Smooth muscle cell (in vitro differentiated cells): ENCODE measurements around the gene TCF15. TPM values are rescaled to one million over a fixed set of nuclear protein-coding genes. Genes with fewer than 3 reads are reported as not detected.

Experiments
- DNase-seq: peaks from one replicate; lab custom pipeline; 2025; ENCODE audit not compliant: unreplicated experiment; lab: John Stamatoyannopoulos, UW
- H2AFZ ChIP-seq: fragments of 200-600 bp; sonication (generic); 2 replicates; pipeline ENCODE4 v1.6.0; 2016; ENCODE audit warnings: antibody characterized with exemption, low read depth, mild to moderate bottlenecking
- H3F3A ChIP-seq: fragments of 200-600 bp; sonication (generic); 2 replicates; pipeline ENCODE4 v1.6.0; 2017; ENCODE audit warnings: antibody characterized with exemption, low read depth
- H3K27ac ChIP-seq: fragments of 200-600 bp; sonication (generic); 2 replicates; pipeline ENCODE4 v1.5.1; 2016; ENCODE audit warnings: low read depth, mild to moderate bottlenecking
- H3K27me3 ChIP-seq: fragments of 200-600 bp; sonication (generic); 2 replicates; pipeline ENCODE4 v1.6.1; 2016; ENCODE audit warnings: low read depth, mild to moderate bottlenecking
- H3K36me3 ChIP-seq: fragments of 200-600 bp; sonication (generic); 2 replicates; pipeline ENCODE4 v1.5.1; 2016; ENCODE audit warnings: low read depth
- H3K4me1 ChIP-seq: fragments of 200-600 bp; sonication (generic); 2 replicates; pipeline ENCODE4 v1.5.1; 2016; ENCODE audit warnings: low read depth
- H3K4me2 ChIP-seq: fragments of 200-600 bp; sonication (generic); 2 replicates; pipeline ENCODE4 v1.6.0; 2016; ENCODE audit warnings: mild to moderate bottlenecking
- H3K4me3 ChIP-seq: fragments of 200-600 bp; sonication (generic); 2 replicates; pipeline ENCODE4 v1.5.1; 2016; ENCODE audit warnings: mild to moderate bottlenecking
- H3K79me2 ChIP-seq: fragments of 200-600 bp; sonication (generic); 2 replicates; pipeline ENCODE4 v1.6.0; 2016; ENCODE audit warnings: low read depth, mild to moderate bottlenecking
- H3K9ac ChIP-seq: fragments of 200-600 bp; sonication (generic); 2 replicates; pipeline ENCODE4 v1.6.0; 2016; ENCODE audit warnings: low read depth
- H3K9me3 ChIP-seq: fragments of 200-600 bp; sonication (generic); replicated peaks from 2 replicates; pipeline ENCODE4 v1.5.1; 2016; ENCODE audit warnings: low read depth
- H4K20me1 ChIP-seq: fragments of 200-600 bp; sonication (generic); 2 replicates; pipeline ENCODE4 v1.6.0; 2016; ENCODE audit warnings: low read depth
- CTCF ChIP-seq: fragments of 200-600 bp; sonication (generic); IDR thresholded peaks from 2 replicates; pipeline ENCODE4 v1.5.1; 2017; ENCODE audit warnings: borderline replicate concordance, mild to moderate bottlenecking, antibody characterized with exemption; ENCODE audit not compliant: insufficient read depth, poor library complexity, severe bottlenecking
- WGBS: methylation state at CpG from one replicate; pipeline ENCODE4 v1.1.7; 2016; ENCODE audit warnings: low lambda C conversion rate; 5-methylcytosine and 5-hydroxymethylcytosine counted together
- polyA plus RNA-seq: library from polyadenylated mRNA; unstranded; fragments of >200 nt; fragmentation: Nextera tagmentation; extraction: Ambion mirVana; gene quantifications from 2 replicates; pipeline ENCODE4 v1.2.1, GENCODE V29; 2016
- total RNA-seq: library from RNA; depleted of rRNA; stranded (reverse); fragments of >200 nt; gene quantifications from 2 replicates; pipeline ENCODE4 v1.2.3, GENCODE V29; 2014

Gene TCF15
- total and polyA plus RNA-seq, 2 experiments from 2014 or later = not detected

DNA sequence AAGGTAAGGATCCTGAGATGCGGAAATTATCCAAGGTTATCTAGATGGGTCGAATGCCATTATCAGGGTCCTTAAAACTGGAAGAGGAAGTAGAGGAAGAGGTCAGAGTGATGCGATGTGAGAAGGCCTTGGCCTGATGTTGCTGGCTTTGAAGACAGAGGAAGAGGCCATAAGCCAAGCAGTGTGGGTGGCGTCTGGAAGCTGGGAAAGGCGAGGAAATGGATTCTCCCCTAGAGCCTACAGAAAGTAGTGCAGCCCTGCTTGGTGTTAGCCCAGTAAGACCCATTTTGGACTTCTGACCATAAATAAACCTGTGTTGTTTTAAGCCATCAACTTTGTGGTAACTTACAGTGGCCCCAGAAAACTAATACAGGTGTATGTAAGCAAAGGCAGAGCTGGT lies 40.8 kb upstream of the TCF15 start:
- H3K36me3 ChIP-seq = peaks cover 12% of the 10 kb centered on the region
- peaks cover 4% of the 10 kb centered on the region for H3F3A ChIP-seq
- H4K20me1 ChIP-seq = peaks cover 38% of the 10 kb centered on the region
- 91% methylated on average over 5 of the region's 5 CpGs for WGBS
- H2AFZ ChIP-seq = no peak overlapping the region
- H3K27me3 ChIP-seq = no peaks in the 10 kb centered on the region
- no peaks in the 10 kb centered on the region for H3K9me3 ChIP-seq
- peaks cover 11% of the 10 kb centered on the region for H3K4me1 ChIP-seq
- DNase-seq = no peak
- TF ChIP-seq CTCF = no peak
- H3K79me2 ChIP-seq = no peaks in the 10 kb centered on the region
- no peak overlapping the region for H3K9ac ChIP-seq
- H3K4me2 ChIP-seq = no peak overlapping the region
- H3K27ac ChIP-seq = no peak overlapping the region
- H3K4me3 ChIP-seq = no peak overlapping the region

GRCh38 chr20:650281-650680 lies 40.2 kb upstream of the TCF15 start:
- TF ChIP-seq CTCF = no peak
- Histone ChIP-seq H4K20me1 (peaks cover 45% of the 10 kb centered on the region), H3K4me3 (no peak overlapping the region), H3K9ac (no peak overlapping the region), H3K36me3 (peaks cover 12% of the 10 kb centered on the region), H3K27me3 (no peaks in the 10 kb centered on the region), H3K79me2 (no peaks in the 10 kb centered on the region), H3F3A (peaks cover 4% of the 10 kb centered on the region), H3K4me2 (no peak overlapping the region), H3K27ac (no peak overlapping the region), H2AFZ (no peak overlapping the region), H3K4me1 (peaks cover 11% of the 10 kb centered on the region), H3K9me3 (no peaks in the 10 kb centered on the region)
- DNase-seq = no peak
- 96% methylated on average over 5 of the region's 5 CpGs for WGBS

GRCh38 chr20:647479-648019 lies 37.4 kb upstream of the TCF15 start:
- H2AFZ ChIP-seq = no peak overlapping the region
- peaks cover 45% of the 10 kb centered on the region for H4K20me1 ChIP-seq

More at GRCh38 chr20:647479-648019, 37.4 kb upstream of the TCF15 start:
- Histone ChIP-seq H3K4me1 (peaks cover 6% of the 10 kb centered on the region), H3K27me3 (no peaks in the 10 kb centered on the region), H3K9ac (no peak overlapping the region), H3K27ac (no peak overlapping the region), H3K36me3 (peaks cover 12% of the 10 kb centered on the region), H3K9me3 (no peaks in the 10 kb centered on the region), H3K4me3 (no peak overlapping the region), H3K79me2 (no peaks in the 10 kb centered on the region), H3K4me2 (no peak overlapping the region), H3F3A (peaks cover 4% of the 10 kb centered on the region)
- 100% methylated on average over 2 of the region's 2 CpGs for WGBS
- no peak for TF ChIP-seq CTCF
- DNase-seq = no peak
